ENCODE measurements around the gene OPN4. TPM values are rescaled to one million over a fixed set of nuclear protein-coding genes. Genes with fewer than 3 reads are reported as not detected.

OPN4 gene
- total and polyA plus RNA-seq, 5 experiments from 2014 or later: not detected

DNA sequence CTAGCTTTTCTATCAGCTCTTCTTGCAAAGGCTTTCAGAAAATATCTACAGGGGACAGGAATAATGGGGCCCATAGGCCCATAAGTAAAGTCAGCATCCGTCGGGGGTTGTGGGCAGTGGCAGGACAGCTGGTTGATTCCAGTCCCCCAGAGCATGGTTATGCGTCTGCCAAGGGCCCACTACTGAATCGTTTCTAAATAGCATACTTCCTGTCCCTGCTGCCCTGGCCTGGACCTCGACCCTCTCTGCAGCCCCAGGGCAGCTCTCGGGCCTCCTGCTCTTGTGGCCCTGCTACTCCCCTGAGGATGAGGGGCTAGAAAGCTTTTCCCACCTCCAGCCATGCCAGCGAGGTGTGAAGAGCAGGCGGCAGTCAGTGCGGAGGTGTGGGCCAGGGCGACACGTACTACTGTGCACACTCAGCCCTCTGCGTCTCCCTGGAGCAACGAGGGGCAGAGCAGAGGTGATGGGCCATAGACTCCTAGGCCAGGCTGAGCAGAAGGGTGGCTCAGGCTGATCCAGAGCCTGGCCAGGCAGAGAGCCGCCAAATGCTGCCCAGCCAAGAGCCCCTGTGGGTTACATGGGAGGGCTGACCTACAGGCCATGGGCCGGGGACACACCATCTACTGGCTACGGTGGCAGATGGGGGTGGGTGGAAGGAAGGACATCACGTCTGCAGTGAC, 4.7 kb upstream of the OPN4 start:
- Mint-ChIP-seq H3K4me3 (no peak overlapping the region), H3K27ac (no peak overlapping the region), H3K9me3 (no peaks in the 10 kb centered on the region), H3K27me3 (peaks cover 0 to 6% (median 2%) of the 10 kb centered on the region in 5 donors), H3K4me1 (no peaks in the 10 kb centered on the region), H3K36me3 (no peaks in the 10 kb centered on the region)
- peak in 1 of 10 donors; percentile 56 for DNase-seq
- POLR2A ChIA-PET: no interaction called here
- ATAC-seq: no peak

DNA sequence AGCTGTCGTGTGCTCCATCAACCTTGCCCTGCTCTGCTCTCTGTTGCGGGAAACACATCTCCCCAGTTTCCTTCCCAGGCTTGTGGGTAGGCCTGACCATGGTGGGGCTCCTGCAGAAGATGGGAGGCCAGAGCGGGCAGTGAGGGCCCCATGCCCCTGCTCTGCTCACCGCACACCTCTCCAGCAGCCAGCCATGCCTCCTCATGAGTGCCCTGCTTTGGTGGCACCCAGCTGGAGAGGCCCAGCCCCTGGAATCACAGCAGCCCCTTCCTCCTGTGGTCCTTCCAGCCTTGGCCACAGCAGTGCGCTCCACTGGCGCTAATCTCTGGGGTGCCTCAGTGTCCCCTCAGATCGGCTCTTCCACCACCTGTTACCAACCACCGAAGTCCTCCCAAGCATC, 4.2 kb upstream of the OPN4 start:
- DNase-seq: peak in 1 of 10 donors; percentile 23
- H3K4me1 Mint-ChIP-seq: no peaks in the 10 kb centered on the region
- H3K27me3 Mint-ChIP-seq: peaks cover 0 to 6% (median 2%) of the 10 kb centered on the region in 5 donors
- no peak overlapping the region for H3K4me3 Mint-ChIP-seq
- H3K27ac Mint-ChIP-seq: no peak overlapping the region
- POLR2A ChIA-PET: no interaction called here
- H3K36me3 Mint-ChIP-seq: no peaks in the 10 kb centered on the region
- H3K9me3 Mint-ChIP-seq: no peaks in the 10 kb centered on the region
- ATAC-seq: no peak

DNA sequence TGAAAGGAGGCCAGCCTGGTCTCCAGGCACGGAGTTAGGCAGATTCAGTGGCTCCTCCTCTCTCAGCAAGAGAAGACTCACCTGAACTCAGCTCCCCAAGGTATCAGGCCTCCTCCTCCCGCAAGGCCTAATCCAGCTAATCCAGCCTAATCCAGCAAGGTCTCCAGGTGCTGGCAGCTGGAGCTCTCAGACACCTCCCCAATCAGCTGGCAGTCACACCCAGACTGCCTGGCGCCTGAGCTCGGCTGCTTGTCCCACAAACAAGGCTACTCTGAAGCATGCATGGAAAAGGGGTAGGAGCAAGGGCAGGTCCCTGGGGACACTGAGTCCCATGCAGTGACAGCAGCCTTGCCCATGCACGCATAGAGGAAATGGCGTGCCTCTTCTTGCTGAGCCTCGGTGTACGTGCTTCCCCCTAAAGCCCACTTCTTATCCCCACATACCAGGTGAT, 3.3 kb upstream of the OPN4 start:
- no peaks in the 10 kb centered on the region for H3K36me3 Mint-ChIP-seq
- ATAC-seq: no peak
- peaks cover 0 to 6% (median 2%) of the 10 kb centered on the region in 5 donors for H3K27me3 Mint-ChIP-seq
- no peak overlapping the region for H3K27ac Mint-ChIP-seq
- no peak overlapping the region for H3K4me3 Mint-ChIP-seq
- POLR2A ChIA-PET: no interaction called here
- H3K4me1 Mint-ChIP-seq: no peaks in the 10 kb centered on the region
- no peaks in the 10 kb centered on the region for H3K9me3 Mint-ChIP-seq
- DNase-seq: peak in 1 of 10 donors; percentile 31

DNA sequence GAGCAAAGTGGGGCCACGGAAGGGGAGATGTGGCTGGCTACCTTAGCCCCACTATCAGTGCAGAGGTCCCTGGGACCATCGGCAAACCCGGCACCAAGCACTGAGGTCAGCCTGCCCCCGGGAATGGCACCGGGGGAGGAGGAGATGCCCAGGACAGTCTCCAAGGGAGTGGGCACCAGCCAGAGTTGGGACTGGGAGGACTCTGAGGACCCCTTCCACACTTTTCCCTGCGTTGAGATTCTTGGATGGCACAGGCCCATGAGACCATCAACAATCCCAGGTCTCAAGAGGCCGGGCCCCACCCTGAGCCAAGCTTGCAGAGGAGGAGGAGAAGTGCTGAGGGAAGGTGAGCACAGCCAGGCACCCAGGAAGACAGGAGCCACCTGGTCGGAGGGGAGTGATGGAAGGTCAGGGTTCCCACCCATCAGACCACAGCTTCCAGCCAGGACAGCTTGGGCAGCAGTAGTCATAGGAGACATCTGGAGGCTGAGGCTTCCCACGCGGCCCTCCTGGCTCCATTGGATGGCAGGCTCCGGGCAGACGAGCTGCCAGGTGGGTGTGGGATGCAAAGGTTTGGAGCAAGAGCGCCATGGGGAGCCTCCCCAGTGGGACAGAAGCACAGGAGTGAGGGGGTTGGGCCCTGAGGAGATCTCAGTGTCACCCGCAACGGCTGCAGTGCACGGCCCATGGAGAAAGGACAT, 2.6 kb upstream of the OPN4 start:
- Mint-ChIP-seq H3K27me3 (peaks cover 0 to 6% (median 2%) of the 10 kb centered on the region in 5 donors), H3K4me3 (no peak overlapping the region)

DNA sequence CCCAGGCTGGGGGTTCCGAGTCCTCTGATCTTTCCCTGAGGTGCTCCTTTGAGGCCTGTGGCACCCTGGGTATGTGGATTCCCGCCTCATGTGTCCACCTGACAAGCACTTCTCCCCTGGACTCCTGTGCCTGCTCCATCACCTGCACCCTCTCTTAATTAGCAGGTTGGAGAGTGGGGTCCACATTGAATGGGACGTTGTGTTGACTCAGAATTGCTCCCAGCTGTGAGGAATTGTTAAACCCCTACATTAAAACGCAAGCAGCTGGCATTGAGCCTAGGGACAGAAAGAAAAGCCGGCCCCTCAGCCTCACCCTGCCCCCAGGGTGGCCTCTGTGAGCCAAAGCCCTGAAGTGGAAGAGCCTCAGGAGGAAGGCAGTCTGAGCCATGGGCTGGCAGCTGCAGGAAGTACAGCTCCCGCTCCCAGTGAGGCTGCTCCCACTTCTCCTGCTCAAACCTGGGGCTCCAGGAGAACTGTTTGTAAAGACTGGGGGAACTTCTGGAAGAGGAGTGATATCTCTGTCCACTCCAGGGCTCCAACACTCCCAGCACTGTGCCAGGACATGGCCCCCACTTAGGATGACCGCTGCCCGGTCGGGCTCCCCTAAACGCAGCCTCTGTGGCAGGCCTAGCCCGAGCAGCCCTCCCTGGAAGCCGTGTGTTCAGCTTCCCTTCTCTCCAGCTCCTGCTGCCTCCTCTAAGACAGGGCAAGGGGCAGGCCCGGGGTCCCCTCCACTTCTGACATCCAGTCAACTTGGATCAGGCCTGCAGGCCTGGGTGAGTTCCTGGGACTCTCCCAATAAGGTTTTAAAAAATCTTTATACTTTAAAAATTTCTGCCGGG, 1.8 kb upstream of the OPN4 start:
- POLR2A ChIA-PET: no interaction called here

More for the DNA sequence above, 2.6 kb upstream of the OPN4 start:
- Mint-ChIP-seq H3K9me3 (no peaks in the 10 kb centered on the region), H3K36me3 (no peaks in the 10 kb centered on the region), H3K4me1 (no peaks in the 10 kb centered on the region), H3K27ac (peak overlapping the region in 1 of 10 donors; percentile 26)
- DNase-seq (no peak), ATAC-seq (no peak)
- POLR2A ChIA-PET: no interaction called here

GRCh38 chr10:86653379-86653778, 968 bp upstream of the OPN4 start:
- H3K27ac Mint-ChIP-seq: no peak overlapping the region
- peaks cover 0 to 6% (median 2%) of the 10 kb centered on the region in 5 donors for H3K27me3 Mint-ChIP-seq
- DNase-seq: peak in 1 of 10 donors; percentile 22
- ATAC-seq: no peak
- POLR2A ChIA-PET: no interaction called here
- no peaks in the 10 kb centered on the region for H3K36me3 Mint-ChIP-seq
- H3K4me1 Mint-ChIP-seq: no peaks in the 10 kb centered on the region
- H3K9me3 Mint-ChIP-seq: no peaks in the 10 kb centered on the region
- H3K4me3 Mint-ChIP-seq: no peak overlapping the region

More for the DNA sequence above, 1.8 kb upstream of the OPN4 start:
- DNase-seq (peak in 1 of 10 donors; percentile 47), ATAC-seq (no peak)
- no peak overlapping the region for H3K27ac Mint-ChIP-seq
- no peaks in the 10 kb centered on the region for H3K9me3 Mint-ChIP-seq
- H3K27me3 Mint-ChIP-seq: peaks cover 0 to 6% (median 2%) of the 10 kb centered on the region in 5 donors
- no peaks in the 10 kb centered on the region for H3K36me3 Mint-ChIP-seq
- no peak overlapping the region for H3K4me3 Mint-ChIP-seq
- no peaks in the 10 kb centered on the region for H3K4me1 Mint-ChIP-seq

- Mint-ChIP-seq H3K4me3 (no peak overlapping the region), H3K36me3 (no peaks in the 10 kb centered on the region), H3K27ac (no peak overlapping the region), H3K9me3 (no peaks in the 10 kb centered on the region), H3K4me1 (no peaks in the 10 kb centered on the region), H3K27me3 (peaks cover 0 to 6% (median 2%) of the 10 kb centered on the region in 5 donors)
- peak in 1 of 10 donors; percentile 7 for DNase-seq
- POLR2A ChIA-PET: no interaction called here
- no peak for ATAC-seq
These were observed 360 bp upstream of the OPN4 start for GRCh38 chr10:86653987-86654386.

GRCh38 chr10:86655173-86655540, 810 bp downstream of the OPN4 start:
- Mint-ChIP-seq H3K4me3 (no peak overlapping the region), H3K9me3 (no peaks in the 10 kb centered on the region), H3K27ac (no peak overlapping the region), H3K27me3 (peaks cover 0 to 6% (median 2%) of the 10 kb centered on the region in 5 donors), H3K36me3 (no peaks in the 10 kb centered on the region), H3K4me1 (no peaks in the 10 kb centered on the region)
- DNase-seq (peak in 1 of 10 donors; percentile 45), ATAC-seq (no peak)
- POLR2A ChIA-PET: no interaction called here

DNA sequence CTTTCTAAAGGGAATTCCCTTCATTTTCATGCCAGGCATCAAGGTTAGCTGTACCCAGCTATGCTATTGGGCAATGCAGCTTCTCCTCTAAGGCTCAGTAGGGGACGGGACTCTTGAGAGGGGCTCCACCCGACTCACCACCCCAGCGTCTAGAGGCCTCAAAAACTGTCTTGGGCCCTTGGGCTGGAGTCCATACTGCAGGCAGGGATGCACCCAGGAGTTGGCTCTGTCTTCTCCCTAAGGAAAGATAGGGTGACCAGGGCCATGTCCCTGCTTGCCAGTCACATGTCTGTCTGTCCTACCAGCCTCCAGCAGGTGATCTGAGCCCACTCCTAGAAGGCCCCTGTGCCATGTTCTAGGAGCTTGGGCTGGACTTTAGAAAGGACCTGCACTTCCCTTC, 1.2 kb downstream of the OPN4 start:
- Mint-ChIP-seq H3K27ac (no peak overlapping the region), H3K9me3 (no peaks in the 10 kb centered on the region), H3K36me3 (no peaks in the 10 kb centered on the region), H3K4me3 (no peak overlapping the region), H3K27me3 (peaks cover 0 to 3% (median 1%) of the 10 kb centered on the region in 5 donors), H3K4me1 (no peaks in the 10 kb centered on the region)
- POLR2A ChIA-PET: no interaction called here
- DNase-seq: no peak
- ATAC-seq: no peak

DNA sequence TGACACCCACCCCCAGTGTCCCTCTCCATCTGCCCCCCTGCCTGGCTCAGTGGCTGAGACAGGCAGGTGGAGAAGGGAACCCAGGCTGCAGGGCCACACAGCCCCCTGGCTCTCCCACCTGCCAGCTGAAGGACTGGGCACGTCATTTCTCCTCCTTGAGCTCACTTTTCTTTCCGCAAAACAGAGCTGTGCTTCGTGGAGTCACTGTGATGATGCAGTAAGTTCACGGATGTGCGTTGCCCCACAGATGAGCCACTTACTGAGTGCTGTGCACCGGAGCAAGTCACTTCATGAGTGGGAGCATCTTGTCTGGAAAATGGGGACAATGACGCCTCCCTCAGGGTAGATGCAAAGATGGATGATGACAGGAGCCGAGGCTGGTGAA, 2.7 kb downstream of the OPN4 start:
- H3K36me3 Mint-ChIP-seq: no peaks in the 10 kb centered on the region
- no peak overlapping the region for H3K27ac Mint-ChIP-seq
- no peaks in the 10 kb centered on the region for H3K9me3 Mint-ChIP-seq
- H3K4me1 Mint-ChIP-seq: peaks cover 0 to 2% (median 0%) of the 10 kb centered on the region in 4 donors
- peaks cover 0 to 2% (median 0%) of the 10 kb centered on the region in 5 donors for H3K27me3 Mint-ChIP-seq
- POLR2A ChIA-PET: no interaction called here
- H3K4me3 Mint-ChIP-seq: no peak overlapping the region
- ATAC-seq (no peak), DNase-seq (peak in 1 of 10 donors; percentile 16)

DNA sequence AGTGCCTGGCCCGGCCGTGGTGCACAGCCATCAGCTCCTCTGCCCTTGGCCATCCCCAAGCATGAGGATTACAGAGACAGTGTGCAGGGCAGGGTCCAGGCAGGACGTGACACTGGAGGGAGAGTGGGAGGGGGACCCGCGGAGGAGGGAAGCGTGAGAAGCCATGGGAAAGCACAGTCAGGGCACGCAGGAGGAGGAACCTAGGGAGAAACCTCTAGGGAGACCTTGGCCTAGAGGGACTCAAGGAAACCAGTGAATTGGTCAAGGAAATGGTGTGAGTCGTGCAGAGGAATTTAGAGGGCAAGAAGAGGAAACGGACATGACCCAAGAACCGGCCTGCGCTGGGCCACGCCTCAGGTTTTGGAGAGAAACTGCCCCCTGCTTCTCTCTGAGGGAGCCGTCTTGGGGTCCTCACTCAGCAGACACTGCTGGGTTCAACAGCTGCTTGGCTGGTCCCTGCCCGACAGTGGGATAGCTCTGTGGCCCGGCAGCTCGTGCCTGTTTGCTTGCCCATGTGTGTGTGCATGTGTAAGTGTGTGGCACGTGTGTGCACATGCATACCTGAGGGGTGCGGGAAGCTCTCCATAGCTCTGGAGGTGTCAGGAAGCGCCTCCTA, 3.2 kb downstream of the OPN4 start:
- no peaks in the 10 kb centered on the region for H3K36me3 Mint-ChIP-seq
- peak in 1 of 10 donors; percentile 38 for DNase-seq
- no peak for ATAC-seq
- peaks cover 0 to 2% (median 0%) of the 10 kb centered on the region in 5 donors for H3K27me3 Mint-ChIP-seq
- H3K4me1 Mint-ChIP-seq: peaks cover 0 to 2% (median 0%) of the 10 kb centered on the region in 4 donors
- no peak overlapping the region for H3K4me3 Mint-ChIP-seq
- no peaks in the 10 kb centered on the region for H3K9me3 Mint-ChIP-seq
- POLR2A ChIA-PET: no interaction called here
- H3K27ac Mint-ChIP-seq: no peak overlapping the region

DNA sequence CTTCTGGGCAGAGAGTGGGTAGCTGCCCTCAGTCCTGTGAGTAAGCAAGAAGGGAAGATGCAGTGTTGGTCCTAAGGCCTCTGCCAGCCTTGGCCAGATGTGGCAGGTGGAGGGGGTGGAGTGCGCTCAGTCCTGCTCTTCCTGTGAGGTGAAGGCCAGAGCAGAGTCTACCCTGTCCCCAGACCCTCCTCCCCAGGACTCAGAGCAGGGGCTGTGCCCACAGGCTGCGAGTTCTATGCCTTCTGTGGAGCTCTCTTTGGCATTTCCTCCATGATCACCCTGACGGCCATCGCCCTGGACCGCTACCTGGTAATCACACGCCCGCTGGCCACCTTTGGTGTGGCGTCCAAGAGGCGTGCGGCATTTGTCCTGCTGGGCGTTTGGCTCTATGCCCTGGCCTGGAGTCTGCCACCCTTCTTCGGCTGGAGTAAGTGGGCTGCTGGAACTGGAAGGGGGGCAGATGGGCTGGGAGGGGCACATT, 4.0 kb downstream of the OPN4 start:
- Mint-ChIP-seq H3K36me3 (no peaks in the 10 kb centered on the region), H3K9me3 (no peaks in the 10 kb centered on the region), H3K4me1 (peaks cover 0 to 2% (median 0%) of the 10 kb centered on the region in 4 donors), H3K27me3 (peaks cover 0 to 2% (median 0%) of the 10 kb centered on the region in 5 donors), H3K27ac (no peak overlapping the region), H3K4me3 (no peak overlapping the region)
- DNase-seq: peak in 1 of 10 donors; percentile 42
- no peak for ATAC-seq
- POLR2A ChIA-PET: no interaction called here

Measured in naive thymus-derived CD8-positive, alpha-beta T cell (primary cell).